ENCODE data around the gene C8A.

The C8A gene

DNA sequence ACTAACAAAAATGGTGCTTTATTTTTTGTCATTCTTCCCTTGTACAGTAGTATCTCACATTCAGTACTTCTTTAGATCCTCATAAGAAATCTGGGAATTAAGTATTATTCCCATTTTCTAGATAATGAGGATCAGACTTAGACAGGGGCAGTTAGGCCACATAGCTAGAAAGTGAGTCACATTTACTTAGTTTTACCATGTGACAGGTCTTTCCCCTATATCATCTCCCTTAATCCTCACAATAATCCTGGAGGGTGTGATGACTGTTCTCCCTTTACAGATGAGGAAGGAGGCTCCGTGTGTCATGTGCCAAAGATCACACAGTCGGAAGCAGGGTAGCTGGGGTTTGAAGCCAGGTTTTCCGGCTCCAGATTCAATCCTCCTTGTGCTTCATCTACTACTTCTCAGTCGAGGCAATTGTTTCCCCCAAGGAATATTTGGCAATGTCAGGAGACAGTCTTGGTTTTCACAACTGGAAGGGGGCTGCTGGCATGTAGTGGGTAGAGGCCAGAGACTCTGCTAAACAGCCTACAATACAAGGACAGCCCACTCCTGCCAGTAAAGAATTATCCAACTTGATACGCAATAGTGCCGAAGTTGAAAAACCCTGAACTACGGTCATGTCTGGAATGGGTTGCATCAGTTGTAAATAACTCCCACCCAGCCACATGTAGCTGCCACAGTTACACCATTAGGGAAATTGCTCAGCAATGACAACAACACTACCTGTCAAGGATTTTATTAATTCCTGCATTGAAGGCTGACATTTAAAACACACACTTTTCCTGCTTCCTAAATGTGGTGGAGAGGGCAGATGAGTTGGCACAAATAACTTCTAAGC, 56.7 kb downstream of the C8A start:
- H3K36me3 ChIP-seq (ENCODE audit: control insufficient read depth, insufficient read depth, low read length), result no peaks in the 10 kb centered on the region
- H3K9me3 ChIP-seq (ENCODE audit: control insufficient read depth, insufficient read depth, low read length), result no peaks in the 10 kb centered on the region
- H3K9ac ChIP-seq (ENCODE audit: low read depth, low read length), result no peak overlapping the region
- no peak overlapping the region for H3K27ac ChIP-seq (ENCODE audit: low read depth, low read length)
- no peak overlapping the region for H3K4me3 ChIP-seq (ENCODE audit: low read depth, low read length)
- no peaks in the 10 kb centered on the region for H3K27me3 ChIP-seq (ENCODE audit: control insufficient read depth, insufficient read depth, low read length)
- H3K4me1 ChIP-seq (ENCODE audit: control insufficient read depth, insufficient read depth, low read length), result no peaks in the 10 kb centered on the region

DNA sequence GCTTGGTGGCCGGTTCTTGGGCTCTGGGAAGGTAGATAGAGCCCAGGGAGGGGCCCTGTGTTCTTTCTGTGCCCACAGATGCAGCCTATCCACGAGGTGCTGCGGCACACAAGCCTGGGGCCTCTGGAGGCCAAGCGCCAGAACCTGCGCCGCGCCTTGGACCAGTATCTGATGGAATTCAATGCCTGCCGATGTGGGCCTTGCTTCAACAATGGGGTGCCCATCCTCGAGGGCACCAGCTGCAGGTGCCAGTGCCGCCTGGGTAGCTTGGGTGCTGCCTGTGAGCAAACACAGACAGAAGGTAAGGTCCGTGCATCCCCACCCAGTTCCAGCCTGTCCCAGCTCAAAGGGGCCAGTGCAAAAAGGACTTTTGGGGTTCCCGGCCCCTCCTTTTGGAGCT, 57.7 kb downstream of the C8A start:
- H3K9ac ChIP-seq (ENCODE audit: low read depth, low read length), result no peak overlapping the region
- no peaks in the 10 kb centered on the region for H3K36me3 ChIP-seq (ENCODE audit: control insufficient read depth, insufficient read depth, low read length)
- no peaks in the 10 kb centered on the region for H3K27me3 ChIP-seq (ENCODE audit: control insufficient read depth, insufficient read depth, low read length)
- H3K9me3 ChIP-seq (ENCODE audit: control insufficient read depth, insufficient read depth, low read length), result no peaks in the 10 kb centered on the region
- H3K4me1 ChIP-seq (ENCODE audit: control insufficient read depth, insufficient read depth, low read length), result no peaks in the 10 kb centered on the region
- H3K4me3 ChIP-seq (ENCODE audit: low read depth, low read length), result no peak overlapping the region
- H3K27ac ChIP-seq (ENCODE audit: low read depth, low read length), result no peak overlapping the region

DNA sequence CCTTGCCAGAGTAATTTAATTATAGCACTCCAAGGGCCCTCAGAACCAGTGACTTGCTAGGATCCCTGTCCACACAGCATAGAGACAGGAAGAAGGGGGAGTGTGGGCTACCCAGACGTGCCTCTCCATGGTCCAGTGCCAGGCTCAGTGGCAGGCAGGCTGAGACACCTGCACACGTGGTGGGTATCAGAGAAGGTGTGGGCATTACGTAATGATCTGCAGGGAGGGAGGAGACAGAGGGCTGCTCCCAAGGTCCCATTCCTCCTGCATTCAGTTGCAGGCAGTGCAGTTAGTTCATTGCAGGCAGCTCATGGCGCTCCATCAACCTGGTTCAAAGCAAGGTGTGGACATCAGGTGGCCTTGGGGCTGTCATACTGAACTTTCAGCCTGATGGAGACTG, 61.4 kb downstream of the C8A start:
- no peaks in the 10 kb centered on the region for H3K4me1 ChIP-seq (ENCODE audit: control insufficient read depth, insufficient read depth, low read length)
- H3K9ac ChIP-seq (ENCODE audit: low read depth, low read length), result no peak overlapping the region
- H3K27ac ChIP-seq (ENCODE audit: low read depth, low read length), result no peak overlapping the region
- H3K27me3 ChIP-seq (ENCODE audit: control insufficient read depth, insufficient read depth, low read length), result no peaks in the 10 kb centered on the region
- no peaks in the 10 kb centered on the region for H3K9me3 ChIP-seq (ENCODE audit: control insufficient read depth, insufficient read depth, low read length)
- no peak overlapping the region for H3K4me3 ChIP-seq (ENCODE audit: low read depth, low read length)
- H3K36me3 ChIP-seq (ENCODE audit: control insufficient read depth, insufficient read depth, low read length), result no peaks in the 10 kb centered on the region

DNA sequence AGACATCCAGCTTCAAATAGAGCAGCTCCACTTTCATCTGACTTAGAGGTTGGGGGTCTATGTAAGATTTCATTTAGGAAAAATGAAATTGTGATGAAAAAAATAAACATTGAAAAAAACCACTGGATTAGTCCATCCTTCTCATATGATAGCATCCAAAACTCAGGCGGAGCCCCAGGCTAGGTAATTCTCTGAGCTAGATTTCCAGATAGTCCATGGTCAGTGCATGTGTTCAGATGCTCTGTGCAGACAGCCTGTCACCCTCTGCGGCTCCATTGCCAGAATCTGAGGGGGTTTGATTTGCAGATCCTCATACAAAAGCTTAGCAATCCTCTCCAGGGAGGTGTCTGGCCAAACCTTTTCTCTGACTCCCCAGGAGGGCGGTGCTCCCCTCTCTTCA, 62.0 kb downstream of the C8A start:
- no peaks in the 10 kb centered on the region for H3K9me3 ChIP-seq (ENCODE audit: control insufficient read depth, insufficient read depth, low read length)
- H3K27me3 ChIP-seq (ENCODE audit: control insufficient read depth, insufficient read depth, low read length), result no peaks in the 10 kb centered on the region
- no peak overlapping the region for H3K4me3 ChIP-seq (ENCODE audit: low read depth, low read length)
- no peaks in the 10 kb centered on the region for H3K4me1 ChIP-seq (ENCODE audit: control insufficient read depth, insufficient read depth, low read length)
- H3K36me3 ChIP-seq (ENCODE audit: control insufficient read depth, insufficient read depth, low read length), result no peaks in the 10 kb centered on the region
- H3K9ac ChIP-seq (ENCODE audit: low read depth, low read length), result no peak overlapping the region
- H3K27ac ChIP-seq (ENCODE audit: low read depth, low read length), result no peak overlapping the region

DNA sequence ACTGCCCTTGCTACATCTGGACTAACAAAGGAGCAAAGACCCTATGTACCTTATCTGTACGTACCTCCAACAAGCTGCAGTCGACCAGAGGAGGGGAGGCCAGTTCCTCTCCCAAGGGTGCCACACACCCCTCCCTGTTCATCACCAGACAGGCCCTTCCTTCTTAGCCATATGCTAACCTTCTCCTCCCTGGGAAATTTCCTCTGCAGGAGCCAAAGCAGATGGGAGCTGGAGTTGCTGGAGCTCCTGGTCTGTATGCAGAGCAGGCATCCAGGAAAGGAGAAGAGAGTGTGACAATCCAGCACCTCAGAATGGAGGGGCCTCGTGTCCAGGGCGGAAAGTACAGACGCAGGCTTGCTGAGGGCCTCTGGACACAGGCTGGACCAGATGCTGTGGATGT, 62.8 kb downstream of the C8A start:
- Histone ChIP-seq H3K27ac (ENCODE audit: low read depth, low read length) (no peak overlapping the region), H3K4me1 (ENCODE audit: control insufficient read depth, insufficient read depth, low read length) (no peaks in the 10 kb centered on the region), H3K36me3 (ENCODE audit: control insufficient read depth, insufficient read depth, low read length) (no peaks in the 10 kb centered on the region), H3K4me3 (ENCODE audit: low read depth, low read length) (no peak overlapping the region), H3K27me3 (ENCODE audit: control insufficient read depth, insufficient read depth, low read length) (no peaks in the 10 kb centered on the region), H3K9me3 (ENCODE audit: control insufficient read depth, insufficient read depth, low read length) (no peaks in the 10 kb centered on the region), H3K9ac (ENCODE audit: low read depth, low read length) (no peak overlapping the region)

DNA sequence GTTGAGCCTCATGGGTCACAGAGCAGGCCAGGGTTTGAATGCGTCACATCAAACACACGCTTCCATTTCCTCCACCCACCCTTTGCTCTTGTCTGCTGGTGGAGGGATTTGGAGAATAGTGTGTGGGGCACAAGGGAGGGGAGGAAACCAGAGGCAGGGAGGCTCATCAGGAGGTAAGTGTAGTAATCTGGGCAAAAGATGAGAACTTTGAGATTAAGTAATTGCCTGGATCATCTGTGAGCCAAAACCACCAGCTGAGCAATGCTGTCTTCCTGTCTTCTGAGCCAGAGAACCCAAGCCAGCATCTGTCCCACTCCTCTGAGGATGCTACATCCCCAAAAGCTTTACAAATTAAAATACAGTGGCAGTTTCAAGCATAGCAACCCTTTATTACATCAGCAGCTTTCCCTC, 66.0 kb downstream of the C8A start:
- Histone ChIP-seq H3K27me3 (ENCODE audit: control insufficient read depth, insufficient read depth, low read length) (no peaks in the 10 kb centered on the region), H3K9me3 (ENCODE audit: control insufficient read depth, insufficient read depth, low read length) (no peaks in the 10 kb centered on the region), H3K4me3 (ENCODE audit: low read depth, low read length) (no peak overlapping the region), H3K9ac (ENCODE audit: low read depth, low read length) (no peak overlapping the region), H3K27ac (ENCODE audit: low read depth, low read length) (no peak overlapping the region), H3K4me1 (ENCODE audit: control insufficient read depth, insufficient read depth, low read length) (peaks cover 14% of the 10 kb centered on the region), H3K36me3 (ENCODE audit: control insufficient read depth, insufficient read depth, low read length) (no peaks in the 10 kb centered on the region)

DNA sequence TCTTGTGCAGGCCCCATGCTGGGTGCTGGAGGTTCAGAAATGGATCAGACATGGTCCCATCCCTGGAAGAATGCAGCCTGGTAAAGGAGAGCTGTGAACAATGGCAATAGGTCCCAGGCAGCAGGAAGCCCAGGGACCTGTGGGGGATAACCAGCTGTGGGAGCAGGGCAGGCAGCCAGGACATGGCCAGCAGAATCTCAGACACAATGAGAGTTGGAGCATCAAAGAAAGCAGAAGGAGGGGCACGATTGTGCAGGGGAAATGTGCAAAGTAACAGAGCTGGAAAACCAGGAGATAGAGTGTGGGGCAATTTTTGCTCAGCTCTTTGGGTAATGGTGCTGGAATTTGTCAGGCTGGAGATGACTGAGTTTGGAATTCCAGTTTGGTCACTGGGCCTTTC, 66.9 kb downstream of the C8A start:
- H3K27ac ChIP-seq (ENCODE audit: low read depth, low read length), result no peak overlapping the region
- H3K4me3 ChIP-seq (ENCODE audit: low read depth, low read length), result no peak overlapping the region
- no peaks in the 10 kb centered on the region for H3K27me3 ChIP-seq (ENCODE audit: control insufficient read depth, insufficient read depth, low read length)
- H3K9me3 ChIP-seq (ENCODE audit: control insufficient read depth, insufficient read depth, low read length), result no peaks in the 10 kb centered on the region
- H3K4me1 ChIP-seq (ENCODE audit: control insufficient read depth, insufficient read depth, low read length), result peaks cover 18% of the 10 kb centered on the region
- H3K9ac ChIP-seq (ENCODE audit: low read depth, low read length), result no peak overlapping the region
- H3K36me3 ChIP-seq (ENCODE audit: control insufficient read depth, insufficient read depth, low read length), result no peaks in the 10 kb centered on the region

DNA sequence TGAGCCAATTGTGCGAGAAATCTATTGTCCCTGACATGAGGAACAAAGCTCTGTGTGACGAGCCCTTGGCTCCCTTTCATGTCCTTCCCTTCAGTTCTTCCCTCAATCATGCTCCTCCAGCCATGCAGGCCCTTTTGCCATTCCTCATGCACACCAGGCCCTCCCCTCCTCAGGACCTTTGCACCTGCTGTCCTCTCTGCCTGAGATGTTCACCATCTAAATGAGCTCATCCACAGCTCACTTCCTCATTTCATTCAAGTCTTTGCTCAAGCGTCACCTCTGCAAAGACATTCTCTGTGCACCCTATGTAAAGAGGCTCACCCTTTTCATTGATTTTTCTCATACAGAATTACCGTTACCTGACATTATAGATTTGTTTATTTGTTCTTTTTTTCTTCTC, 67.5 kb downstream of the C8A start:
- no peak overlapping the region for H3K9ac ChIP-seq (ENCODE audit: low read depth, low read length)
- H3K4me3 ChIP-seq (ENCODE audit: low read depth, low read length), result no peak overlapping the region
- H3K9me3 ChIP-seq (ENCODE audit: control insufficient read depth, insufficient read depth, low read length), result no peaks in the 10 kb centered on the region
- H3K27ac ChIP-seq (ENCODE audit: low read depth, low read length), result no peak overlapping the region
- H3K27me3 ChIP-seq (ENCODE audit: control insufficient read depth, insufficient read depth, low read length), result no peaks in the 10 kb centered on the region
- peaks cover 18% of the 10 kb centered on the region for H3K4me1 ChIP-seq (ENCODE audit: control insufficient read depth, insufficient read depth, low read length)
- H3K36me3 ChIP-seq (ENCODE audit: control insufficient read depth, insufficient read depth, low read length), result no peaks in the 10 kb centered on the region

DNA sequence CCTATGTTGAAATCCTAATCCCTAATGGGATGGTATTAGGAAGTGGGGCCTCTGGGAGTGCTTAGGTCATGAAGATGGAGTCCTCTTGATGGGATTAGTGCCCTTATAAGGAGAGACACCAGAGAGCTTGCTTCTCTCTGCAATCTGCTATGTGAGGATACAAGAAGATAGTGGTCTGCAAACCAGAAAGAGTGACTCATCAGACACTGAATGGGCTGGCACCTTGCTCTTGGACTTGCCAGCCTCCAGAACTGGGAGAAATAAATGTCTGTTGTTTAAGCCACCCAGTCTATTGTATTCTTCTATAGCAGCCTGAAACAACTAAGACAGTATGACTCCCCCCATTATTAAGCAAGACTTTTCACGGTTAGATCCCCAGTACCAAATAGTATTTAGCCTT, 67.9 kb downstream of the C8A start:
- peaks cover 18% of the 10 kb centered on the region for H3K4me1 ChIP-seq (ENCODE audit: control insufficient read depth, insufficient read depth, low read length)
- no peaks in the 10 kb centered on the region for H3K36me3 ChIP-seq (ENCODE audit: control insufficient read depth, insufficient read depth, low read length)
- no peak overlapping the region for H3K4me3 ChIP-seq (ENCODE audit: low read depth, low read length)
- no peak overlapping the region for H3K9ac ChIP-seq (ENCODE audit: low read depth, low read length)
- H3K27me3 ChIP-seq (ENCODE audit: control insufficient read depth, insufficient read depth, low read length), result no peaks in the 10 kb centered on the region
- H3K27ac ChIP-seq (ENCODE audit: low read depth, low read length), result no peak overlapping the region
- H3K9me3 ChIP-seq (ENCODE audit: control insufficient read depth, insufficient read depth, low read length), result no peaks in the 10 kb centered on the region

DNA sequence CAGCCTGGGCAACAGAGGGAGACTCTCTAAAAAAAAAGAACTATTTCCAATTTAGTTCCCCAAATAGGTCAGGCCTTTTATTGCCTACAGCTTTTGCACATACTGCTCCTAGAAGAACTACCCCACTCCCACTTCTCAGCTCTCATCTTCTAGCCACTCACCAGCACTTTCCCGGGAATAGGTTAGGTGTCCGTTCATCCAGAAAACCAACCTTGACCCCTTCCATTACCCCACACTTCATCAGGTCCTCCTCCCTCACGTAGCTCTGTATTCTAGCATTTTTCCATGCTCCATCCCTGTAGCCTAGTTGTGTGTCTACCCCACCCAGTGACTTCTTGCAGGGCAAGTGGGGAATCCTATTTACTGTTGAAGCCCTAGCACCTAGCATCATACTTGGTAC, 68.6 kb downstream of the C8A start:
- Histone ChIP-seq H3K9me3 (ENCODE audit: control insufficient read depth, insufficient read depth, low read length) (no peaks in the 10 kb centered on the region), H3K27ac (ENCODE audit: low read depth, low read length) (no peak overlapping the region), H3K9ac (ENCODE audit: low read depth, low read length) (no peak overlapping the region), H3K4me3 (ENCODE audit: low read depth, low read length) (no peak overlapping the region), H3K36me3 (ENCODE audit: control insufficient read depth, insufficient read depth, low read length) (no peaks in the 10 kb centered on the region), H3K27me3 (ENCODE audit: control insufficient read depth, insufficient read depth, low read length) (no peaks in the 10 kb centered on the region), H3K4me1 (ENCODE audit: control insufficient read depth, insufficient read depth, low read length) (peaks cover 18% of the 10 kb centered on the region)

DNA sequence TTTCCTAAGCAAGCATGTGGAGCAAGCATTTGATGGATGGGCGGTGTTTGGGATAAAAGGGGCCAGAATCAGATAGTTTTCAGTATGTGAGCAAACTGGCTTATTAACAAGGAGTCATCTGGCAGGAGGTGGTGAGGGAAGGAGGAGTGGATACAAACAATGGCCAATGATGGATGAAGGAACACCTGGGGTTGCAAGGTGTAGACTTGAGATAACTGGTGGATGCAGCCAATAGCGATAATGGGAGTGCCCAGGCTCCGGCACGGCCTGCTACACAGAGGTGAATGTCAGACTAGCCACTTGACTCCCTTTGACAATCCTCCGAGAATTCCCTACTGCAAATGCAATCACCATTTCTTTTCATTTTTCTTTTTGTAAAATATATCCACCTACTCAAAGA, 69.5 kb downstream of the C8A start:
- Histone ChIP-seq H3K4me3 (ENCODE audit: low read depth, low read length) (no peak overlapping the region), H3K9me3 (ENCODE audit: control insufficient read depth, insufficient read depth, low read length) (no peaks in the 10 kb centered on the region), H3K27ac (ENCODE audit: low read depth, low read length) (no peak overlapping the region), H3K4me1 (ENCODE audit: control insufficient read depth, insufficient read depth, low read length) (peaks cover 18% of the 10 kb centered on the region), H3K9ac (ENCODE audit: low read depth, low read length) (no peak overlapping the region), H3K36me3 (ENCODE audit: control insufficient read depth, insufficient read depth, low read length) (no peaks in the 10 kb centered on the region), H3K27me3 (ENCODE audit: control insufficient read depth, insufficient read depth, low read length) (no peaks in the 10 kb centered on the region)
